GM10266 (cell line): Measurements from ENCODE around the gene GALNT9.

ENCODE experiments used
- DNase-seq: peaks from one replicate; pipeline ENCODE4 v3.0.0; 2012; ENCODE audit errors: extremely low spot score
- CTCF ChIP-seq: IDR thresholded peaks from 2 replicates; pipeline ENCODE4 v1.5.1; 2012; ENCODE audit warnings: mild to moderate bottlenecking, low read depth; ENCODE audit not compliant: control insufficient read depth, insufficient read depth; ENCODE audit errors: missing control alignments

The GALNT9 gene

GRCh38 chr12:132322206-132323132 is 6.9 kb downstream of the GALNT9 start:
- no peak for TF ChIP-seq CTCF
- DNase-seq, result no peak

GRCh38 chr12:132321321-132322118 is 7.9 kb downstream of the GALNT9 start:
- no peak for TF ChIP-seq CTCF
- no peak for DNase-seq

DNA sequence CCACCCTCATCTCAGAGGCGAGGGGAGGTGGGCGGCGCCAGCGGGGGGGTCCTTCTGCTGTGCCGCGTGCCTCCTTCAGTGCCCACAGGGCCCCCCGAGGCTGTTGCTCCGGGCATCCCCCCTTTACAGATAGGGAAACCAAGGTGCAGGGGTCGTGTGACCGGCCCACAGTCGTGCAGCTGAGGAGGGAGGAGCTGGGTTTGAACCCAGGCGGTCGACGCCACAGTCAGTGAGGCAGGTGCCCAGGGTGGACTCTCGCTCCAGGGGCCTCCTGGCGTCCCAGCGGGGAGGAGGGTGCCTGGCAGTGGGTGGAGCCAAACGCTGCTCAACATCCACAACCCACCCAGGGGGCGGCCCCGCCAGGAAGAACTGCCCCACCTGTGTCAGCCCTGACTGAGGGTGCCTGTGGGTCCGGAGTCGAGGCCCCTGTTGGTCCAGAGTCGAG is 8.6 kb downstream of the GALNT9 start:
- no peak for TF ChIP-seq CTCF
- DNase-seq, result no peak

GRCh38 chr12:132319991-132320570 is 9.3 kb downstream of the GALNT9 start:
- TF ChIP-seq CTCF, result no peak
- no peak for DNase-seq

DNA sequence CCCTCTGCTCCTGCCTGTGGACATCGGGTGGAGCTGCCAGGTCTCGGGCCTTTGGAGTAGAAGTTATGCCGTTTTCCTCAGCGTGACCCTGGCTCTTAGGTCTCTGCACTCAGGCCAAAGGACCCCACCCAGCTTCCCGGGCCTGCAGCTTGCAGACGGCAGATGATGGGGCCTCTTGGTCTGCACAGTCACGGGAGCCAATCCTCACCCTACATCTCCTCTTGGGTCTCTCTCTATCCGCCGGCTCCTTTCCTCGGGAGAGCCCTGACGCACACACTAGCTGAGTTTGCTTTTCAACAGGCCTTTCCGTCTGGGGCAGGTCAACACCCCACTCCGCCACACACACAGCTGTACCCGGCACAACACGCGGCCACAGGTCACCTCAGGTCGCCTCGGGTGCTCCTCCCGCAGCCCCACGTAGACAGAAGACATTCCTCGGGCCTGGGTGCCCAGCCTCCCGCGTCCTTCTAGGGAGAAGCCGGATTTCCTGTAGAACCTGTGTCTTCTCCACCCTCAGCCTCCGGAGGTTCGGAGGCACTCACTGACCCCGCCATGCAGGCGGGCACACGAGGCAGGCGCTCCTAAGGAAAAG is 9.9 kb downstream of the GALNT9 start:
- no peak for DNase-seq
- no peak for TF ChIP-seq CTCF

- no peak for TF ChIP-seq CTCF
- DNase-seq, result no peak
Observed at GRCh38 chr12:132318618-132319033, 10.8 kb downstream of the GALNT9 start.
